Measurements from ENCODE around the gene CENPM. TPM values are rescaled to one million over a fixed set of nuclear protein-coding genes. Genes with fewer than 3 reads are reported as not detected.

Gene CENPM
- total and polyA plus RNA-seq, 2 donors (not counting 3 experiments of a cell fraction or from before 2014, with no cell fraction given) = 34.5 to 37.4 TPM

GRCh38 chr22:41913842-41914534 is 33.0 kb downstream of the CENPM start:
- Histone ChIP-seq H3K4me3 (replicated peaks in 1 of 3; ENCODE audit: insufficient read depth in 1 of 3, low read depth in 1 of 3, low read length in 3 of 3) (no peak overlapping the region), H3K79me2 (ENCODE audit: control insufficient read depth, insufficient read depth, low read length) (no peaks in the 10 kb centered on the region), H3K27ac (ENCODE audit: insufficient read depth, low read depth, low read length) (no peak overlapping the region), H3K9ac (replicated peaks; ENCODE audit: extremely low read depth, insufficient read depth, low read length) (no peak overlapping the region), H3K4me2 (ENCODE audit: insufficient read depth, low read length) (no peak overlapping the region), H3K9me3 (replicated peaks; ENCODE audit: control insufficient read depth, insufficient read depth, low read length) (no peaks in the 10 kb centered on the region), H3K36me3 (ENCODE audit: control insufficient read depth in 2 of 2, extremely low read depth in 1 of 2, insufficient read depth in 2 of 2, low read length in 2 of 2) (no peaks in the 10 kb centered on the region), H3K27me3 (ENCODE audit: control insufficient read depth in 2 of 2, insufficient read depth in 2 of 2, low read length in 2 of 2) (peaks cover 53 to 73% of the 10 kb centered on the region in 2 experiments), H3K9me1 (replicated peaks; ENCODE audit: control insufficient read depth, extremely low read depth, insufficient read depth, low read length) (no peaks in the 10 kb centered on the region), H3K4me1 (ENCODE audit: control insufficient read depth, extremely low read depth, insufficient read depth, low read length) (peaks cover 10% of the 10 kb centered on the region), H2AFZ (ENCODE audit: low read depth, low read length) (no peak overlapping the region), H4K20me1 (replicated peaks; ENCODE audit: control insufficient read depth, extremely low read depth, insufficient read depth, low read length) (no peaks in the 10 kb centered on the region)
- ChIA-PET CTCF (interaction anchor here (0.9 to 2.1 kb wide), 4 partner anchors 10 to 27 kb away, joined by 4 to 9 read pairs (median 6); no protein-coding TSS in a partner anchor), POLR2A (no interaction called here)
- intact Hi-C loops (cut with micrococcal nuclease) = no loop called here
- DNase-seq (ENCODE audit: low read depth, low spot score) (no peak), FAIRE-seq (no peak)
- dilution Hi-C loops (cut with MboI; ENCODE audit: extremely low pct_ligation_motif_present, low sequenced_read_pairs) = no loop called here
- TF ChIP-seq EZH2 (IDR thresholded peaks at IDR 0.05; ENCODE audit: borderline replicate concordance, low read depth, low read length, severe bottlenecking) = peak; percentile 67
- no peak for TF ChIP-seq GATA2 (IDR thresholded peaks at IDR 0.05; ENCODE audit: insufficient read depth, insufficient read length, low read depth, low read length)
- no TSS peak for BruUV-seq (replicated peaks)

- Histone ChIP-seq H3K4me1 (ENCODE audit: control insufficient read depth, extremely low read depth, insufficient read depth, low read length) (peaks cover 9% of the 10 kb centered on the region), H3K9ac (replicated peaks; ENCODE audit: extremely low read depth, insufficient read depth, low read length) (no peak overlapping the region), H3K4me2 (ENCODE audit: insufficient read depth, low read length) (no peak overlapping the region), H3K36me3 (ENCODE audit: control insufficient read depth in 2 of 2, extremely low read depth in 1 of 2, insufficient read depth in 2 of 2, low read length in 2 of 2) (no peaks in the 10 kb centered on the region), H3K9me1 (replicated peaks; ENCODE audit: control insufficient read depth, extremely low read depth, insufficient read depth, low read length) (no peaks in the 10 kb centered on the region), H3K9me3 (replicated peaks; ENCODE audit: control insufficient read depth, insufficient read depth, low read length) (no peaks in the 10 kb centered on the region), H2AFZ (ENCODE audit: low read depth, low read length) (no peak overlapping the region), H3K79me2 (ENCODE audit: control insufficient read depth, insufficient read depth, low read length) (no peaks in the 10 kb centered on the region), H3K27ac (ENCODE audit: insufficient read depth, low read depth, low read length) (no peak overlapping the region), H3K4me3 (replicated peaks in 1 of 3; ENCODE audit: insufficient read depth in 1 of 3, low read depth in 1 of 3, low read length in 3 of 3) (no peak overlapping the region), H4K20me1 (replicated peaks; ENCODE audit: control insufficient read depth, extremely low read depth, insufficient read depth, low read length) (no peaks in the 10 kb centered on the region), H3K27me3 (ENCODE audit: control insufficient read depth in 2 of 2, insufficient read depth in 2 of 2, low read length in 2 of 2) (peaks cover 53 to 73% of the 10 kb centered on the region in 2 experiments)
- DNase-seq (ENCODE audit: low read depth, low spot score) = no peak
- ChIA-PET CTCF (interaction anchor here (1.4 to 4.5 kb wide), 4 partner anchors 12 to 216 kb away, joined by 4 to 28 read pairs (median 6); partner anchors contain the start of gene TNFRSF13C), POLR2A (no interaction called here)
- no peak for FAIRE-seq
- intact Hi-C loops (cut with micrococcal nuclease) (no loop called here), dilution Hi-C loops (cut with MboI; ENCODE audit: extremely low pct_ligation_motif_present, low sequenced_read_pairs) (no loop called here)
- no peak for TF ChIP-seq MYC (IDR thresholded peaks at IDR 0.05; ENCODE audit: low read depth, low read length)
- TF ChIP-seq JUN (IDR thresholded peaks at IDR 0.05; ENCODE audit: borderline replicate concordance, insufficient read depth, insufficient read length, low read depth) = no peak
- no peak for TF ChIP-seq POLR2AphosphoS5 (IDR thresholded peaks at IDR 0.05; ENCODE audit: insufficient read depth, low read depth, low read length)
- TF ChIP-seq CTCF (IDR thresholded peaks at IDR 0.05; ENCODE audit: extremely low read depth in 1 of 2, insufficient read depth in 1 of 2, low read depth in 1 of 2, low read length in 2 of 2) = no peak
- TF ChIP-seq POLR2A (IDR thresholded peaks at IDR 0.05; ENCODE audit: low read depth, low read length) = no peak
- no peak for TF ChIP-seq EZH2 (IDR thresholded peaks at IDR 0.05; ENCODE audit: borderline replicate concordance, low read depth, low read length, severe bottlenecking)
- no peak for TF ChIP-seq FOS (IDR thresholded peaks at IDR 0.05; ENCODE audit: borderline replicate concordance, insufficient read depth, low read length)
- TF ChIP-seq GATA2 (IDR thresholded peaks at IDR 0.05; ENCODE audit: insufficient read depth, insufficient read length, low read depth, low read length) = no peak
- TF ChIP-seq, protein P1, sequence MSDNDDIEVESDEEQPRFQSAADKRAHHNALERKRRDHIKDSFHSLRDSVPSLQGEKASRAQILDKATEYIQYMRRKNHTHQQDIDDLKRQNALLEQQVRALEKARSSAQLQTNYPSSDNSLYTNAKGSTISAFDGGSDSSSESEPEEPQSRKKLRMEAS (IDR thresholded peaks at IDR 0.05; ENCODE audit: insufficient read depth, insufficient read length) = no peak
- no TSS peak for BruUV-seq (replicated peaks)
These were observed 33.8 kb downstream of the CENPM start for GRCh38 chr22:41913040-41913719.
